Measurements from ENCODE around the gene GNMT. TPM values are rescaled to one million over a fixed set of nuclear protein-coding genes. Genes with fewer than 3 reads are reported as not detected.

GNMT gene
- total and polyA plus RNA-seq, 4 donors = 1.0 to 4.5 (median 2.2) TPM

DNA sequence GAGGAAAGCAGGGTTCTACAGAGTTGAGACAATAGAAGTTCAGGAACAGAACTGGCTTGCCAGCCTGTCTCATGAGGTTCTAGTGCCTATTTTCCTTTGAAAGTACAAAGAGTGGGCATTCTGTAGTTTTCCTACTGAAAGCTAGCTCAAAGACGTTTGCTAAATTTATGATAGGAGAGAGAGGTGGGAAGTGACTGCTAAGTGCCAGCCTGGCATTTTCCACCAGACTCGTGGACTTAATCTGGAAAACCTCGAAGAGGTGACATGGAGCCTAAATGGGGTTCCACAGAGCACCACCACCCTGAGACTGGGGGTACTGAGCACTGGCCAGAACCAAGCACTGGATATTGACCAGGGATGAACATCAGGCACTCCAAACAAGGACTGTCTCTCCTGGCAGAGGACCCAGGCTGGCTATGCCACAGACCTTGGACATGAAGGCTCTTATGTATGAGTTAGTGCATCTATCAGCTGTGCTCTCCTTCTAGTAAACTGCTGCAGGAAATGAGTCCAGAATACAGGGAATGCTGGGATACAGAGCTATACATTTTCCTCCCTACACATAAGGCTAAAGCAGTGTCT is 11.3 kb downstream of the GNMT start:
- Histone ChIP-seq H3K4me3 (no peak overlapping the region), H3K27ac (ENCODE audit: low read depth in 1 of 2, low read length in 1 of 2) (no peak overlapping the region), H3K4me1 (ENCODE audit: control insufficient read depth in 5 of 5, insufficient read depth in 5 of 5, low read length in 5 of 5) (peaks cover 0 to 1% (median 0%) of the 10 kb centered on the region in 5 donors), H3K36me3 (ENCODE audit: control insufficient read depth in 4 of 4, insufficient read depth in 4 of 4, low read length in 4 of 4) (peaks cover 2 to 24% (median 11%) of the 10 kb centered on the region in 4 donors), H3K9ac (ENCODE audit: insufficient read depth in 1 of 2, low read length in 2 of 2) (no peak overlapping the region), H3K27me3 (ENCODE audit: control insufficient read depth in 3 of 3, insufficient read depth in 3 of 3, low read length in 2 of 3) (no peaks in the 10 kb centered on the region), H3K9me3 (ENCODE audit: control insufficient read depth in 4 of 4, insufficient read depth in 3 of 4, low read length in 3 of 4) (no peaks in the 10 kb centered on the region)
- no peak for DNase-seq
- no peak for ATAC-seq (ENCODE audit: insufficient read depth, low FRiP score)
- TF ChIP-seq, protein P1, sequence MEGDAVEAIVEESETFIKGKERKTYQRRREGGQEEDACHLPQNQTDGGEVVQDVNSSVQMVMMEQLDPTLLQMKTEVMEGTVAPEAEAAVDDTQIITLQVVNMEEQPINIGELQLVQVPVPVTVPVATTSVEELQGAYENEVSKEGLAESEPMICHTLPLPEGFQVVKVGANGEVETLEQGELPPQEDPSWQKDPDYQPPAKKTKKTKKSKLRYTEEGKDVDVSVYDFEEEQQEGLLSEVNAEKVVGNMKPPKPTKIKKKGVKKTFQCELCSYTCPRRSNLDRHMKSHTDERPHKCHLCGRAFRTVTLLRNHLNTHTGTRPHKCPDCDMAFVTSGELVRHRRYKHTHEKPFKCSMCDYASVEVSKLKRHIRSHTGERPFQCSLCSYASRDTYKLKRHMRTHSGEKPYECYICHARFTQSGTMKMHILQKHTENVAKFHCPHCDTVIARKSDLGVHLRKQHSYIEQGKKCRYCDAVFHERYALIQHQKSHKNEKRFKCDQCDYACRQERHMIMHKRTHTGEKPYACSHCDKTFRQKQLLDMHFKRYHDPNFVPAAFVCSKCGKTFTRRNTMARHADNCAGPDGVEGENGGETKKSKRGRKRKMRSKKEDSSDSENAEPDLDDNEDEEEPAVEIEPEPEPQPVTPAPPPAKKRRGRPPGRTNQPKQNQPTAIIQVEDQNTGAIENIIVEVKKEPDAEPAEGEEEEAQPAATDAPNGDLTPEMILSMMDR (IDR thresholded peaks at IDR 0.05; ENCODE audit: control extremely low read depth, extremely low read depth) = no peak
- WGBS, 2 donors = 85 to 87% methylated on average over 3 of the region's 3 CpGs

DNA sequence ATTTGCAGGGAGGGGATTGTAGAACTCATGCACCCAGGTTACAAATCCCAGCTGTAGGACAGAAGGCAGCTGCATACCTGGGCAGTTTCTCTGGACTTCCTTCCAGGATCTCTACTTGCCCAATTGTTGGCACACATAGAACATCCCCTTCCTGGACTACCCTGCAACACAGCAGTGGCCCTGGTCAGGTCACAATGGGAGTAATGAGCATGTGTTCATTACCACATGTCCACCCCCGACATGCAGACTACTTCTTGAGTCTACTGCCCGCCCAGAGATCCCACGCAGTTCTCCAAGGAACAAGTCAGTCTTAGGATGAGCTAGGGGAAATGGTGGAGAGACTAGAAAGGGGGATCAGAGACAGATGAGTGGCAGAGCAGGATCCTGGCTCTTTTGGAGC is 13.4 kb downstream of the GNMT start:
- ATAC-seq (ENCODE audit: insufficient read depth, low FRiP score) (no peak), DNase-seq (no peak)
- peaks cover 2 to 12% (median 7%) of the 10 kb centered on the region in 4 donors for H3K36me3 ChIP-seq (ENCODE audit: control insufficient read depth in 4 of 4, insufficient read depth in 4 of 4, low read length in 4 of 4)
- WGBS, 2 donors = 51 to 83% methylated on average over 3 of the region's 3 CpGs
- no peak overlapping the region for H3K27ac ChIP-seq (ENCODE audit: low read depth in 1 of 2, low read length in 1 of 2)
- no peaks in the 10 kb centered on the region for H3K27me3 ChIP-seq (ENCODE audit: control insufficient read depth in 3 of 3, insufficient read depth in 3 of 3, low read length in 2 of 3)
- no peak overlapping the region for H3K4me3 ChIP-seq
- TF ChIP-seq, protein P1 (IDR thresholded peaks at IDR 0.05; ENCODE audit: control extremely low read depth, extremely low read depth) = no peak
- H3K9me3 ChIP-seq (ENCODE audit: control insufficient read depth in 4 of 4, insufficient read depth in 3 of 4, low read length in 3 of 4) = no peaks in the 10 kb centered on the region
- peaks cover 2 to 9% (median 6%) of the 10 kb centered on the region in 5 donors for H3K4me1 ChIP-seq (ENCODE audit: control insufficient read depth in 5 of 5, insufficient read depth in 5 of 5, low read length in 5 of 5)
- H3K9ac ChIP-seq (ENCODE audit: insufficient read depth in 1 of 2, low read length in 2 of 2) = no peak overlapping the region

DNA sequence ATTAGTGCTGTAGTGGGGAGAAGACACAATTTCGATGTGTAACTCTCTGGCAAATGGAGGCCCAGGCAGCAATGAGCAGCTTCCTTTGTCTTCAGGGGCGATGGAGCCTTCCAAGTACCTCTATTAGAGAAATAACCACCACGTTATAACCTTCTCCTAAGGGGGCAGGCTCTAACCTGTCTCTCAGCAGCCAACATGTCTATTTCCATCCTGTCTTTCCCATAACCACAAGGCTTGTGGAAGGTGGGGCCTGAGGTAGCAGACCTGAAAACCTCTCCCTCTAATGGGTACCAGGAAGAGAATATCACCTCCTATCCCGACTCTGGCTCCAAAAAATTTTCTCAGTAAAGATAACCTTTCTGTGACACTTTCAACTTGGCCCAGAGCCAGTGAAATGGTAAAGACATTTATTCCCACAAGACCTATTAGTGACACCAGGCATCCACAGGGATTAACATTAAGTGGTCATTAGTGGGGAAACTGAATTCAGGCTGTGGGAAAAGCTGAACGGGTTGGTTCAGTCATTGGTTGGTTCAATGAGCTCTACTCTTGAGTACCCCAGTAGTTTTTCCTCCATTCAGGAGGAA is 14.5 kb downstream of the GNMT start:
- Histone ChIP-seq H3K36me3 (ENCODE audit: control insufficient read depth in 4 of 4, insufficient read depth in 4 of 4, low read length in 4 of 4) (peaks cover 0 to 5% (median 2%) of the 10 kb centered on the region in 4 donors), H3K9ac (ENCODE audit: insufficient read depth in 1 of 2, low read length in 2 of 2) (no peak overlapping the region), H3K4me3 (no peak overlapping the region), H3K27ac (ENCODE audit: low read depth in 1 of 2, low read length in 1 of 2) (no peak overlapping the region), H3K27me3 (ENCODE audit: control insufficient read depth in 3 of 3, insufficient read depth in 3 of 3, low read length in 2 of 3) (no peaks in the 10 kb centered on the region), H3K4me1 (ENCODE audit: control insufficient read depth in 5 of 5, insufficient read depth in 5 of 5, low read length in 5 of 5) (peaks cover 6 to 17% (median 10%) of the 10 kb centered on the region in 5 donors), H3K9me3 (ENCODE audit: control insufficient read depth in 4 of 4, insufficient read depth in 3 of 4, low read length in 3 of 4) (no peaks in the 10 kb centered on the region)
- WGBS, 2 donors = 86 to 92% methylated on average over 5 of the region's 5 CpGs
- TF ChIP-seq, protein P1 (IDR thresholded peaks at IDR 0.05; ENCODE audit: control extremely low read depth, extremely low read depth) = no peak
- no peak for DNase-seq
- ATAC-seq (ENCODE audit: insufficient read depth, low FRiP score) = no peak
